22Rv1 (cell line): Measurements from ENCODE around the gene C2orf15.
A peak's percentile ranks its signal among the peaks of the same experiment; 100 is the strongest.

Experiments used
- H3K27ac ChIP-seq: fragments of 450-650 bp; 2 replicates; pipeline ENCODE4 v1.5.1; 2017
- CTCF ChIP-seq: fragments of 450-650 bp; IDR thresholded peaks from 2 replicates; pipeline ENCODE4 v1.5.1; 2017; ENCODE audit warnings: mild to moderate bottlenecking
- ZFX ChIP-seq: fragments of 450-650 bp; IDR thresholded peaks from 2 replicates; pipeline ENCODE4 v1.6.1; 2017; ENCODE audit warnings: antibody characterized with exemption, borderline replicate concordance

C2orf15 gene

GRCh38 chr2:99152199-99152895 lies 10.8 kb downstream of the C2orf15 start:
- no peak overlapping the region for H3K27ac ChIP-seq
- TF ChIP-seq CTCF (no peak), ZFX (no peak)

- TF ChIP-seq CTCF (no peak), ZFX (no peak)
Observed at GRCh38 chr2:99153921-99154604, 12.6 kb downstream of the C2orf15 start.

GRCh38 chr2:99154643-99155536 lies 13.4 kb downstream of the C2orf15 start, which contains the start of the genes LIPT1 and TSGA10:
TSS of gene LIPT1 (plus strand) at chr2:99154967. CDS start at chr2:99161958, 6,991 bp downstream.
TSS of gene TSGA10 (minus strand) at chr2:99154942. CDS start at chr2:99109439, 45,503 bp downstream.
- TF ChIP-seq ZFX = no peak
- TF ChIP-seq CTCF = peak; percentile 30
- peak within 1 kb of the TSS; percentile 82 for H3K27ac ChIP-seq

More at GRCh38 chr2:99153921-99154604, 12.6 kb downstream of the C2orf15 start:
- peak overlapping the region; percentile 82 for H3K27ac ChIP-seq

GRCh38 chr2:99156891-99157290 lies 15.4 kb downstream of the C2orf15 start:
- TF ChIP-seq ZFX (no peak), CTCF (no peak)
- peak overlapping the region; percentile 63 for H3K27ac ChIP-seq

GRCh38 chr2:99158599-99158998 lies 17.1 kb downstream of the C2orf15 start:
- TF ChIP-seq CTCF (no peak), ZFX (no peak)
- H3K27ac ChIP-seq = peak overlapping the region; percentile 63; the same call in 1 of the 2 replicates

GRCh38 chr2:99159594-99159993 lies 18.1 kb downstream of the C2orf15 start:
- TF ChIP-seq ZFX = no peak
- no peak for TF ChIP-seq CTCF
- no peak overlapping the region for H3K27ac ChIP-seq

- H3K27ac ChIP-seq = no peak overlapping the region
- TF ChIP-seq CTCF (no peak), ZFX (no peak)
Observed at GRCh38 chr2:99166218-99166617, 24.7 kb downstream of the C2orf15 start.
